ENCODE measurements around the gene KLK12.
"Not testable (repeated sequence)": the region's sequence is repeated elsewhere in the genome, so short reads cannot be mapped to it uniquely, and the experiment has no call there.

KLK12 gene

DNA sequence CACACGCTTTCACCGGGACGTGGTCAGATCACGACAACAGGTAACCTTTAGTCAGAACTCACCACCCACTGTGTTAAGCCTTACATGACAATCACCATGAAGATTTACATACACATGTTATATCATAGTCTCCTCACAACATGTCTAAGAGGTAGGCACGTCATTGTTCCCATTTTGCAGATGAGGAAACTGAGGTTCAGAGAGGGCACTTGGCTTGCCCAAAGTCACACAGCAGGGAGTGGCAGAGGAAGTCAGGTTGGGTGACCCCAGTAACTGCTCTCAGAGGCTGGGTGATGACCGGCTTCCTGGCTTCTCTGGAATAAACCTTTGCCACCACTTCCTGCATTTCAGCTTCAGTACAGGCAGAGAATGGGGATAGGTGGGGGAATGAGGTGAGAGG lies 20.6 kb downstream of the KLK12 start:
- DNase-seq: no peak

DNA sequence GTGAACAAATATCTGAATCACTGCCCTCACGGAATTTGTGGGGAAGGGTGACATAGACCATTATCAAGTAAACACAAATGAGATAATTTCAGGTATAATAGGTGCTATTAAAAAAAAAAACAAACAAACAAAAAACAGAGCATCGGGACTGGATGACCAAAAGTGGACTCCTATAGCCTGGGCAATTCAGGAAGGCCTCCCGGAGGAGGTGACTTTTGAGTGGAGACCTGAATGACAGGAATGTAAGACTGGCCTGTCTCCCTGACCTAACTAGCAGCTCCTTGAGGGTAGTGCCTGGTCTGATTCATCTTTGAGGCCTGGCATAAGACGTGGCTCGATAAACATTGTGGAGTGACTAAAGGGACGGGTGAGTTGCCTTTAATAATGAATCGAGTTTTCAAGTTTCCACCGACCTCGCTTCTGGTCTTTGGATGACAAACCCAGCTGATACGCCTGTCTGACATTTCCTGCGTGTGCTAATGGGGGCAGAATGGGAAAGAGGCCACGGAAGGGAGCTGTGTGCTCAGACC lies 22.1 kb downstream of the KLK12 start:
- no peak for DNase-seq

DNA sequence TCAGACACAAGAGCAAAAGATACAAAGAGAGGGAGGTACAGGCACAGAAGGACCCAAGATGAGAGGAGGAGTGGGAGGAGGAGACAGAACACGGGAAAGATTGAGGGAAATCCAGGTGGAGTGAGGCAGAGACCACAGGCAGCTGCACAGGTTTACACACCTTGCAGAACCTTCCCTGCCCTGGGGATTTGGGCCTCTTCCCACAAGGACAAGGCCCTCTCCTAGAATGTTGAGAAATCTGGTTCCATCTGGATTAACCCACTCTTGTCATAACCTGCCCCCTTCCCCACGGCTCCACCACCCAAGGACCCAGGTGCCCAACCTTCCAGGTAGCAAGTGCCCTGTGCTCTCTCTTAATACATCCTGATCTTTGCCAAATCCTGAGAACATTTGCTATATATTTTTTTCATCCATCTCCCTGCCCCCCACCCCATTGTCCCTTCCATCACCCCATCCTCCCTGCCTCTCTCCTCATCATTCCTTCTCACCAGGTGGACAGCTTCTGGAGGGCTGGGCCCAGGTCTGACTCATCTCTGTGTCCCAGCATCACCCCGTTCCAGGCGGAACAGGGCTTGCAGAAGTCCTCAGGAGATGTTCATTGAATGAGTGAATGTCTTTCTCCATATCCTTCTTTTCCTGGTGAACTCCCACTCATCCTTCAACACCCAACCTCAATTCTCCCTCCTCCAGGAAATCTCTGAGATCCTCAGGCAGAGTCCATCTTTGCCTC lies 24.6 kb downstream of the KLK12 start:
- DNase-seq: no peak

DNA sequence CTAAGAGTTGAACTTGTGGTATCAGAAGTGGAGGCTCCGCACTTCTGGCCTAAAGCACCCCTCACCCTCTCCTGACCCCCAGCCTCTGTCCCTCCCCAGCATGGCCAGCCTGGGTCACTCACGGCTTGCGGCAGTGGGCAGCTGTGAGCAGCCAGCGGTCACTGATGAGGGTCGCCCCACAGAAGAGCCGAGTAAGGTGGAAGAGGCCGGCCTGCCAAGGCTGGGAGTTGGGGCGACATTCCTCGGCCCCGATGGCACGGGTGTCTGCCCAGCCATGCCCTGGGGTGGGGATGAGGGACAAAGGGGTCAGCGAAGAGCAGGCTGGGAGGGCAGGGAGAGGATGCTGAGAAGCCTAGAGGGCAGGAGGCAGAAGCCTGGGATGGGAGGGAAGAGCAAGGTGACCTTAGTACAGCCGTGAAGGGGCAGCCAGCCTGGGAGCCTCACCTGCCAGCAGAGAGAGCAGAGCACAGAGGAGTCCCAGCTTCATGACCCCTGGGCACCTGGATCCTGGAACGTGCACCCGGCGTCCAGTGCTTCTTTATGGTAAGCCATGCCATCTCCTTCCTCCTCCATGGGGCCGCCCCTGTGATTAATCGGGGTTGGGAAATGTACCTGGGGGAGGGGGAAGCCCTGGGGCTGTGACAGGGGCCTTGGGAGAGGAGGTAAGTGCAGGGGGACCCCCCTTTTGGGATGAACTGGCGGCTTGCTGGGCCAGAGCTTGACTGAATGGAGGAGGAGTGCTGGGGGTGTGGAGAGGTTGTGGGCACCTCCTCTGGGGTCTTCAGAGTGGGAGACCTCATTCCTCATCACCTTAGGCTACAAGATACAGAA lies 25.5 kb downstream of the KLK12 start:
- DNase-seq: no peak

DNA sequence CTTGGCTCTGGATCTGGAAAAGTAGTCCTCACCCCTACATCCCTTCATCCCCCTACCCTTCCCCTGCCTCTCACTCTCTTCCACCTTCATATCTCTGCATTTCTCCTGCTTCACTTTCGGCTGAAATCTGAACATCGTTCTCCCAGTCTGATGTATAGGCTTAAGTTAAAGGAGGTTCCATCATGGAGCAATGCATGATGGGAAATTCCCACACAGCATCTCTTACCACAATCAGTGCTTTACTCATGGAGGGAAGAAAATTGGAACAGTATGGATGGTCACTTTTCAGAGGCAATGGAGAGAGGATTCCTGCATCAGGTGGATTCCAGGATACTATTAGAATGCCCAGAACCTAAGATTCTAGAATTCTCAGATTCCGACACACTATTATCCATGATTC lies 27.3 kb downstream of the KLK12 start:
- DNase-seq: no peak

DNA sequence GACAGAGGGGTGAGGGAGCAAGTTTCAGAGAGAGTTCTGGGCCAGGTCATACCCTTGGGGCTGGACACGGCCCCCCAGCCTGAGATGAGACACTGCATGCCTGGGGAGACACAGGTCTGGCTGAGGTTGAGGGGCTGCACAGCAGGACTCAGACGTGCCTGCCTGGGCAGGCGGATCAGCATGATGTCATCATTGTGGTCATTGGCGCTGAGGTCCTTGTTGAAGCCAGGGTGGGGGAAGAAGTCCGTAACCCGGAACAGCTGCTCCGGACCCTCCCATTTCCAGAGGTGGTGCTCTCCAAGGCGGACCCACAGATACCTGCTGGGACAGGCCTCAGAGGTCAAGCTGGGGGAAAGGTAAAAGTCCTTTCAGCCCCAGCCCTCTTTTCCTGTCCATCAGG lies 28.4 kb downstream of the KLK12 start:
- DNase-seq: no peak

DNA sequence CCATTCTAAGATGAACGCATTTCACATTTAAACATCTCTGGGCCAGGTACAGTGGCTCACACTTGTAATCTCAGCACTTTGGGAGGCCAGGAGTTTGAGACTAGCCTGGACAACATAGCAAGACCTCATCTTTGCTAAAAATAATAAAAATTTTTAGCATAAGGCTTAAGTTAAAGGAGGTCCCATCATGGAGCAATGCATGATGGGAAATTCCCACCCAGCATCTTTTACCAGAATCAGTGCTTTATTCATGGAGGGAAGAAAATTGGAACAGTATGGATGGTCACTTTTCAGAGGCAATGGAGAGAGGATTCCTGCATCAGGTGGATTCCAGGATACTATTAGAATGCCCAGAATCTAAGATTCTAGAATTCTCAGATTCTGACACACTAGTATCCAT lies 29.6 kb downstream of the KLK12 start:
- no peak for DNase-seq

DNA sequence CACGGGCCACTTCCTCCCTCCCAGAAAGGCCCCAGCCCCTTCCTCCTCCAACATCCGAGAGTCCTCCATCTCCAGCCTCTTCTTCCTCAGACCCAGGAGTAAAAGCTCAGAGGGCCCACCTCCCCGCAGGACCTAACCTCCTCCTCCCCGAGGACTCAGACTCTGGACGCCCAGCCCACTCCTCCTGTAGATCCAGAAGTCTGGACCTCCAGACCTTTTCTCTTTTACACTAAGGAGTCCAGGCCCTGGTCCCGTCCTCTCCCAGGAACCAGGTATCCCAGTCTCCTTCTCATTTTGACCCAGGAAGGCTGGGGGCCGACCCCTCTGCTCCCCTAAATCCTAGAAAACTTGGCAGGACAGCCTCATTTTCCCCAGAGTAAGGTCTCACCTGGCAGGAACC lies 31.5 kb downstream of the KLK12 start:
- no peak for DNase-seq

DNA sequence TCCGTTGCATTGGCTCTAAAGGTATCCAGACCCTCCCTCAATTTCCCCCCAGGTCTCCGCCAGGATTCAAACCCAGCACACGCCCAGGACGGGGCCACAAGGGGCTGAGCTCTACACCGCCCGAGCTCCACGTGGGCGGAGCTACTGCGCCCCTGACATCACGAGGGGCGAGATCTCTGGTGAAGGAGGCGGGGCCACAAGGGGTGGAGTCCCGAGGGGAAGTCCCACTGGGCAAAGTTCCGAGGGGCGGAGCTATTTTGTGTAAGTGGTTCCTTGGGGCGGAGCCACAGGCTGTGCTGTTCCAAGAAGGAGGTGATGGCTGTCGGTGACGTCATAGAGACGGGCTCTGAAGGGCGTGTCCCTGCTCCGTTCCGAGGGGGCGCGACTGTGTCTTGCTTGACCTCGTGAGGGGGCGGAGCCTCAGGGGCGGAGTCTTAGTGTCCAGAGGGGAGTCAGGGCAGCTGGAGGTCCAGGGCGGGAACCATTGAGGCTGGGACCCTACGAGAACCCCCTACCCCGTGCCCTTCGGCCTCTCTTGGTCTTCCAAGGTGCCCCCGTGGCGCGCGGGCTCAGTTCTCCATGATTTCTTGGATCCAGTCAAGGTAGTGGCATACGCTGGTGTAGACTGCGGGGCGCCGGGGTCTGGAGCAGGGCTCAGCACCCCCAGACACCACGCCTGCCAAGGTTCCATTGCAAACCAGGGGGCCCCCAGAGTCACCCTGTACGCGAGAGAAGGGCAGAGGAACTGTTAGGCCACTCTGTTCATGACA lies 32.1 kb downstream of the KLK12 start:
- no peak for DNase-seq

DNA sequence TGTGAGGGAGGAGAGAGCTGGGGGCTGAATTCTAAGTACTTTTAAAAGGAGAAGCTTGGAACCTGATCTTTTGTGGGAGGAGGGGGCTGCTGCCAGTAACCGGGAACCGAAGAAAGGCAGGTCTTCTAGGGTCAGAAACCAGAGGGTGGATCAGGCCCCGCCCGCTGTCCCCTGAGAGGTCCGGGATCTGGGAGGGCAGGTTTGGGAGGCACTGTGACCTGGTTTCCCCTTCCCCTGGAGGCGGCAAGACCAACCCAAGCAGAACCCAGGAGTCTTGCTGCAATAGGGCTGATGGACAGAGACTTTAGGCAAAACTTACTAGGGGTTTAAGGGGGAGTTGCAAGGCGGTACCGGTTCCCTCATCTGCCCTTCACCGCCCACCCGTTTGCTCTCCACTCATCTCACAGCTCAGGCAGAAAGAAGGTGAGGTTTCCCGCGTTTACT lies 32.7 kb downstream of the KLK12 start:
- DNase-seq: no peak

DNA sequence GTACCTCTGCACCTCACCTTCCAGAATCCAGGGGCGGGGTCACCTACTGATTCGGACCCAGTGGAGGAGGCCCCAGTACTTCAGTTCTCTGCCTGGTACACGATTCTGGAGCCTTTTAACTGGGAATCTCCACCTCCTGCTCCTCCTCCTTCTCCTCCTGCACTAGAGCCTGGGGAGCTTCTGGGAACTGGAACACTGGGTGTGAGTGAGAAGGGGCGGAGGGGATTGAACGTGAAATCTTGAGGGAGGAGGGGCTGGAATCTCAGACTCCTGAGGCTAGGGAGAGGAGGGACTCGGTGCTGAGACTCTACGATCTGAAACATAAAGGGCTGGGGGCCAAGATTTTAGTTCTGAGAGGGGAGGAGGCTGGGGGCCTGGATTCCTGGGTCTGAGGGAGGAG lies 33.3 kb downstream of the KLK12 start, which contains the start of gene KLK8:
Gene KLK8 (minus strand): TSS at position 90 of the 400 bp plus-strand sequence. CDS start 437 bp downstream, outside the sequence.
- no peak for DNase-seq

DNA sequence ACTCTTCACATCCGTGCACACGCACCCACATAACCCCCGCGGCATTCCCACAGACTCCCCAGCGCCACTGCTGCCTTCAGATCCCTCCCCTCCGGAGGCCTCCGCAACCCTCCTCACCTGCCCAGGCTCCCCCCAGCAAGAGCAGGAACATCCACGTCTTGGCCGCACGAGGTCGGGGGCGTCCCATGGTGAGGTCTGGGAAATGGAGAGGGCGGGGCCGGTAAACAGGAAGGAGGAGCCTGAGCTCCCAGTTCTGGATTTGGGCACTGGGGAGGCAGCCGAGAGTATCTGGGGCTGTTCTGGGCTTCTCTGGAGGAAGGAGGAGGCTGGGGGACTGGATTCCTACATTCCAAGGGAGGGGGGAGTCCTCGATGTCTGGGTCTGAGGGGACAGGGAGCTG lies 33.8 kb downstream of the KLK12 start:
- no peak for DNase-seq

DNA sequence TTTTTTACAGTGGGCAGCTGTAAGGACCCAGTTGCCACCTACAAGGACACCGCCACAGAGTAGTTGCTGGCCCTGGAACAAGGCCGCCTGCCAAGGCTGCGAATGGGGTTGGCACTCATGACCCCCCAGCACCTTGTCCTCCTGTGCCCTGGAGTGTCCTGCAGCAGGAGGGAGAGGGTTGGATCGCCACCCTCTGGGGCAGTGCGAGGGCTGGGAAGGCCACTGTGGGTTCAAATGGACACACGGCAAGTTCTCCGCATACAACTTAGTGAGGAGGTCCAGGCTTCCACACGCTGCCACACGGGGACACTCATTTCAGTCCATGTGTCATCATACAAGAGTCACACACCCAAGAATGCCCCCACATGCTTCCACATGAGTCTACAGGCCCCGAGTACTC lies 34.4 kb downstream of the KLK12 start:
- no peak for DNase-seq

DNA sequence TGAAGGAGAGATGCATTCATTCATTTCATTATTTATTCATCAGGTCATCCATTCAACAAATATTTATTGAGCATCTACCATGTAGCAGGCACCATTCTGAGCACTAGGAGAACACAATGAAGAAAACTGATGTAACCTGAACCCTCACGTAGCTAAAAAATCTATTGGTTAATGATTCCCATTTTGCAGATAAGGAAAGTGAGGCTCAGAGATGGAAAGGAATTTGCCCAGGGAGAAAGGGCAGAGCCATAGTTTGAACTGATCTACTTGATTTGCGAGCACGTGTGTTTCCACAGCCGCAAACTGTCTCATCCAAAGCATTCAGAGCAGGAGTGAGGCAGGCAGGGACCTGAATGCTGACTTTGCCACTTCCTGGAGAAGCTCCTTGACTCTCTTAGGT lies 36.1 kb downstream of the KLK12 start:
- no peak for DNase-seq

DNA sequence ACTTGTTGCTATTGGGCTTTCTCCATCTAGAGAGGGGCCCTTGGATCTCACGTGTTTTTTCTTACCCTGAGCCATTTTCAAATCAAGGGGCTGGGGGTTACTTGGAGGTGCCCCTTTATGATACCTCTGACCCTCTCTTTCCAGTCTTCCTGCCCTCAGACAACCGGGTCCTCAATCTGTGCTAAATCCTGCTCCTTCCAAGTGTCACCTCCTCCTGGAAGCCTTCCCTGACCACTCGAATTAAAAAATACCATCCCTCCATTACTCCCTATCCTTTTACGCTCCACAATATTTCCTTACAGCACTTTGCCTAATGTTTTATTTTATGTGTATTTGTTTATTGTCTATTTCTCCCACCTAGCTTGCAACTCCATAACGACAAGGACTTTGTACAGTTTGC lies 36.7 kb downstream of the KLK12 start:
- no peak for DNase-seq

DNA sequence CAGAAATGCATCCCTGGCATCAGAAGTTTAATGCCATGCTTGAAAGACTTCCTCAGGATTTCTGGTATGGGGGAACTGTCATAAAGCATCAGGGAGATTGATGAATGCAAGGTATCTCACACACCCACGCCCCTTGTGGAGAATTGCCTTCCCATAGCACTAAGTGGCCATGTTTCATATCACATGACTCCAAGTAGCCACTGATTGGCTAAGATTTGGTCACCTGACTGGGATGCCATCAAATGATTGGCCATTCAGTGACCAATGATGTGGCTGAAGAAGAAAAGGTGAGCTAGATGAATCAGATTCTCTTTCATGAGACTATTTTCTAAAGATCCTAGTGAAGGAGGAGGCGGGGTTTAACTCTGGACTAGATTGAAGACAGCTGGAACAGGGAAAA lies 40.7 kb downstream of the KLK12 start:
- DNase-seq: no peak

DNA sequence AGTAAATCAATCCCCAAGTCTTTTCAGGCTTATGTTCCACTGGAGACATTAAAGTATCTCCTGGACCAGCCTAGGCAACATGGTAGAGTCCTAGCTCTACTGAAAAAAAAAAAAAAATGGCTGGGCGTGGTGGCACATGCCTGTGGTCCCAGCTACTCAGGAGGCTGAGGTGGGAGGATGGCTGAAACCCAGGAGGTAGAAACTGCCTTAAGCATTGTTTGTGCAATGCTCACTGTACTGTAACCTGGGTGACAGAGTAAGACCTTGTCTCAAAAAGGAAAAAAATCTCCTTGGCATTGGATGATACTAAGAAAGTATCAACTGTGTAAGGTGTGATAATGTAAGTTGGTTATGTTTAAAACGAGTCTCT lies 42.2 kb downstream of the KLK12 start:
- DNase-seq: no peak

DNA sequence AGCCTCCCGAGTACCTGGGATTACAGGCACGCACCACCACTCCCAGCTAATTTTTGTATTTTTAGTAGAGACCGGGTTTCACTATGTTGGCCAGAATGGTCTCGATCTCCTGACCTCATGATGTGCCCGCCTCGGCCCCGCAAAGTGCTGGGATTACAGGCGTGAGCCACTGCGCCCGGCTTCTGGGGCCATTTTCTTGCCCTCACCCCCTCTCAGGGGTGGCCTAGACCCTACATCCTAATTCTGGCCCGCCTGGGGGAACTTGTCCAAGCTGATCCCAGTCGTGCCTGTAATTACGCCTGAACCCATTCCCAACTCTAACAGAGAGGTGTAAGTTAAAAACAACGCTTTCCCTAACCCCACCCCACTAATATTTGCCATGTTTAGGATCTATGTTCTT lies 50.4 kb downstream of the KLK12 start:
- DNase-seq: not testable (repeated sequence)

DNA sequence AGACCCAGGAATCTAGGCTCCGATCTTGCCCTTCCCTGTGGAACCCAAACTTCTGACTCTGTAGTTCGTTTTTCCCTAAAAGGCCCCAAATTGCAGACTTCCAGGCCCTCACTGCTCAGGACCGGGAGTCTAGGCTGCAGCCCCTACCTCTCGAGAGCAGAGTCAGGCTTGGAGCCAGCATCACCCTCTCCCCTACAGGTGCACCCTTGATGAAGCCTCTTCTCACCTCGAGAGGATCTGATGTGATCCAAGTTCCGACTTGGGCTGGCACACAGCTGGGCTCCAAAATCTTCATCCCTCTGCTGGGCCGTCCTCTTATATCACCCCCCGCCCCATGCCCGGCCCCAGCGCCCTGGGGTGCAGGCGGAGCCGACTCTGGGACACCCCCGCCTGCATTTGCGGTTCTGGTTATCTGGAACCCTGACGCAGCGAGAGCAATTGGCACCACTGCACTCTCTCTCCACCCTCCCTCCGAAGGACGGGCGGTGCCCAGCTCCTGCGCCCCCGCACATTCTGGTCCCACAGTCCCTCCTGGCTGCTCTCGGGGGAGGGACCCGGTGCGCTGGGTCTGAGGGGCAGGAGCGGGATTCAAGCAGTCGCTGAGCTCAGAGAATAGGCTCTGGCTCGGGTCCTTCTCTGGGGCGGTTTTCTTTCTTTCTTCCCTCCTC lies 51.0 kb downstream of the KLK12 start, which contains the start of gene KLK7:
Gene KLK7 (minus strand): TSS at position 293 of the 668 bp plus-strand sequence. CDS start 1,518 bp downstream, outside the sequence.
- DNase-seq: no peak

DNA sequence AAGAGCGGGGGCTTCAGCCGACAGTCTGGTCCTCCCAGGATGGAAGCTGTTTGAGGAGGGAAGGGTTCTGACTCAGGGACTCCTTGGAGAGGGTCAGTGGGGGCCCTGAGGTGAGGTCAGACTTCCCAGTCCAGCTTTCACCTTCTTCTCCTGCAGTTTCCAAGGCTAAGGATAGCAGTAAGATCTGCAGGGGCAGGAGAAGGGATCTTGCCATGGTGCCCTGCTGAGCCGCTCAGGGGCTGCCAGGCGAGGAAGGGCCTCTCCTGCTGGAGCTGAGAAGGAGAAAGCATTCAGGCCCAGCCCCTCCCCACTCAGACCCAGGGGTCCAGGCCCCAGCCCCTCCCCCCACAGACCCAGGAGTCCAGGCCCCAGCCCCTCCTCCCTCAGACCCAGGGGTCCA lies 52.6 kb downstream of the KLK12 start:
- no peak for DNase-seq

DNA sequence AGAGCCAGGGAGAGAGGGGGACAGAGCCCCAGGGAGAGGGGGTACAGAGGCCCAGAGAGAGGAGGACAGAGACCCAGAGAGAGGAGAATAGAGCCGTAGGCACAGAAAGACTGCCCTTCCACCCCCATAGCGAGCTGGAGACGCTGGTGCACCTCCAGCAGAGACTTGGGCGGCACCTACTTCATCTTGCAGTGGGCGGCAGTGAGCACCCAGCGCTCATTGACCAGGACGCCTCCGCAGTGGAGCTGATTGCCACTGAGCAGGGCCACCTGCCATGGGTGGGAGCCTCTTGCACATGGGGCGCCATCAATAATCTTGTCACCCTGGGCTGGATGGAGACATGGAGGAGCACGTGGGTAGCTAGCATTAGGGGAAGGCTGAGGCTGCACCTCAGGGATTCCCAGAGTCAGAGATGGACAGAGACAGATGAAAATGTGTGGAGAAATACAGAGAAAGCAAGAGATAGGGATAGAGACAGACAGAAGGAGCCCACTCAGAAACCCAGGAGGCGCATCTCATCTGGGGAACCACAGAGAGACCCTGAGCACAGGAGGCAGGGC lies 53.1 kb downstream of the KLK12 start:
- no peak for DNase-seq

DNA sequence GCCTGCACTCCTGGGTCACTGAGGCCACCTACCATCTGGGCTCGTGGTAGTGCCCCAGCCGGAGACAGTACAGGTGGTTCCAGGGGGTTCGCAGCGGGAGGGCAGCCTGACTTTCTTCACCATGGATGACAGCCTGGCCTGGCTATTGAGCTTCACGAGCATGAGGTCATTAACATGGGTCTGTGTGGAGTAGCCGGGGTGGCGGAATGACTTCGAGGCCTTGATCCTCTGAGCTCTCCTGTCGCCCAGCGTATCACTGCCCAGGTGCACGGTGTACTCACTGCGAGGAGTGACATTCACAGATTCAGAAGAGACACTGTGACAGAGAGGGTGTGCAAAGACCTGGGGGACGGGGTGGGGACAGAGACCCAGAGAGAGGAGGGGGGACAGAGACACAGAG lies 54.6 kb downstream of the KLK12 start:
- no peak for DNase-seq
